Lung (tissue), 12 donors: ENCODE results near the gene APOLD1. TPM values are rescaled to one million over a fixed set of nuclear protein-coding genes. Genes with fewer than 3 reads are reported as not detected.
"Not testable (repeated sequence)": the region's sequence is repeated elsewhere in the genome, so short reads cannot be mapped to it uniquely, and the experiment has no call there.

Source experiments
- ATAC-seq: fragments of 200-7000 bp; cut with Tn5 transposase; one replicate; pipeline ENCODE4 v1.9.1; 2020; ENCODE audit warnings: moderate number of reproducible peaks; ENCODE audit not compliant: insufficient read depth, low FRiP score
- DNase-seq, 3 donors: peaks; one replicate each; pipeline ENCODE4 v3.0.0-alpha.2; 2013 to 2017
- H3K27ac ChIP-seq, 2 donors: one replicate each; pipeline ENCODE4 v1.5.1; 2013; ENCODE audit warnings: mild to moderate bottlenecking in 2 of 2, moderate library complexity in 2 of 2, control low read depth in 1 of 2, inconsistent platforms in 1 of 2, low read depth in 1 of 2, low read length in 1 of 2
- H3K27me3 ChIP-seq, 3 donors: one replicate each; pipeline ENCODE4 v1.5.1; 2013; ENCODE audit warnings: low read length in 2 of 3; ENCODE audit not compliant: control insufficient read depth in 3 of 3, insufficient read depth in 3 of 3
- H3K36me3 ChIP-seq, 4 donors: one replicate each; pipeline ENCODE4 v1.5.1; 2013; ENCODE audit warnings: low read length in 4 of 4, mild to moderate bottlenecking in 1 of 4, moderate library complexity in 1 of 4; ENCODE audit not compliant: control insufficient read depth in 4 of 4, insufficient read depth in 4 of 4
- H3K4me1 ChIP-seq, 5 donors: one replicate each; pipeline ENCODE4 v1.5.1; 2013; ENCODE audit warnings: low read length in 5 of 5, mild to moderate bottlenecking in 2 of 5, moderate library complexity in 1 of 5; ENCODE audit not compliant: control insufficient read depth in 5 of 5, insufficient read depth in 5 of 5
- H3K4me3 ChIP-seq: one replicate; pipeline ENCODE4 v1.5.1; 2013; ENCODE audit warnings: mild to moderate bottlenecking, control low read depth, moderate library complexity
- H3K9ac ChIP-seq, 2 donors: one replicate each; pipeline ENCODE4 v1.5.1; 2013; ENCODE audit warnings: low read length in 2 of 2, control low read depth in 1 of 2; ENCODE audit not compliant: insufficient read depth in 1 of 2
- H3K9me3 ChIP-seq, 4 donors: one replicate each; pipeline ENCODE4 v1.5.1; 2013; ENCODE audit warnings: low read length in 3 of 4, mild to moderate bottlenecking in 1 of 4, moderate library complexity in 1 of 4; ENCODE audit not compliant: control insufficient read depth in 4 of 4, insufficient read depth in 3 of 4
- CTCF ChIP-seq: IDR thresholded peaks from 2 replicates; pipeline ENCODE4 v1.5.1; 2012; ENCODE audit warnings: mild to moderate bottlenecking; ENCODE audit errors: control extremely low read depth, extremely low read depth
- WGBS, 2 donors: extraction: QIAGEN DNeasy Blood & Tissue Kit; methylation state at CpG; one replicate each; pipeline ENCODE4 v1.1.7; 2013; 5-methylcytosine and 5-hydroxymethylcytosine counted together
- polyA plus RNA-seq, 2 donors: library from polyadenylated mRNA; stranded (reverse); fragments of 200-250 nt; gene quantifications; one replicate each; pipeline ENCODE4 v1.2.1, GENCODE V29; 2013
- total RNA-seq, 2 donors: library from RNA; depleted of rRNA in 1 of 2; stranded (reverse); fragments of >200 nt in 1 of 2; gene quantifications; one replicate each; pipeline ENCODE4 v1.2.1, GENCODE V29; 2014 to 2021
- donor health status: control.
- donor health status: control.
- donor health status: Bipolar disorder and iron deficiency.
- donor health status: healthy.
- donor health status: DM: yes; HTN: yes; CAD: no.

Gene APOLD1
- total and polyA plus RNA-seq, 4 donors, result 3.1 to 22.9 (median 20.8) TPM

- no peak overlapping the region for H3K9ac ChIP-seq
- ATAC-seq (no peak), DNase-seq (no peak)
- TF ChIP-seq CTCF, result no peak
- H3K27ac ChIP-seq, result no peak overlapping the region
- no peak overlapping the region for H3K4me3 ChIP-seq
- H3K4me1 ChIP-seq, result peaks cover 0 to 3% (median 0%) of the 10 kb centered on the region in 5 donors
- H3K36me3 ChIP-seq, result no peaks in the 10 kb centered on the region
- 90 to 97% methylated on average over 1 of the region's 1 CpG for WGBS, 2 donors
- H3K27me3 ChIP-seq, result no peaks in the 10 kb centered on the region
- H3K9me3 ChIP-seq, result no peaks in the 10 kb centered on the region
These were observed 13.0 kb downstream of the APOLD1 start for GRCh38 chr12:12798480-12798879.

GRCh38 chr12:12799163-12799920 lies 13.9 kb downstream of the APOLD1 start:
- ATAC-seq (no peak), DNase-seq (no peak)
- H3K9ac ChIP-seq, result no peak overlapping the region
- no peaks in the 10 kb centered on the region for H3K36me3 ChIP-seq
- WGBS, 2 donors, result 72 to 94% methylated on average over 8 of the region's 8 CpGs
- no peak overlapping the region for H3K4me3 ChIP-seq
- peaks cover 0 to 5% (median 0%) of the 10 kb centered on the region in 5 donors for H3K4me1 ChIP-seq
- no peak overlapping the region for H3K27ac ChIP-seq
- H3K9me3 ChIP-seq, result no peaks in the 10 kb centered on the region
- TF ChIP-seq CTCF, result no peak
- H3K27me3 ChIP-seq, result no peaks in the 10 kb centered on the region

- Histone ChIP-seq H3K27ac (no peak overlapping the region), H3K9ac (no peak overlapping the region), H3K4me3 (no peak overlapping the region), H3K36me3 (no peaks in the 10 kb centered on the region), H3K27me3 (no peaks in the 10 kb centered on the region), H3K9me3 (no peaks in the 10 kb centered on the region), H3K4me1 (peaks cover 0 to 7% (median 0%) of the 10 kb centered on the region in 5 donors)
- DNase-seq (no peak), ATAC-seq (no peak)
- TF ChIP-seq CTCF, result no peak
- 81 to 91% methylated on average over 9 of the region's 9 CpGs for WGBS, 2 donors
These were observed 15.1 kb downstream of the APOLD1 start for GRCh38 chr12:12800406-12801180.

- H3K9ac ChIP-seq, H3K36me3 ChIP-seq, H3K27me3 ChIP-seq, H3K4me3 ChIP-seq, ATAC-seq, H3K27ac ChIP-seq, DNase-seq, H3K9me3 ChIP-seq, H3K4me1 ChIP-seq: not testable (repeated sequence)
- WGBS, 2 donors, result 76 to 91% methylated on average over 4 of the region's 4 CpGs
These were observed 16.2 kb downstream of the APOLD1 start for GRCh38 chr12:12801656-12802055.
